Type B pancreatic cell (in vitro differentiated cells): ENCODE results near the gene COLQ. TPM values are rescaled to one million over a fixed set of nuclear protein-coding genes. Genes with fewer than 3 reads are reported as not detected.

Experiments used
- DNase-seq: peaks from one replicate; pipeline ENCODE4 v3.0.0; 2021; ENCODE audit warnings: mixed read lengths; ENCODE audit not compliant: unreplicated experiment; ENCODE audit errors: extremely low spot score
- H3K27ac Mint-ChIP-seq: 2 replicates; pipeline ENCODE4 v1.8.0; 2021; ENCODE audit warnings: mild to moderate bottlenecking, mixed read lengths
- H3K27me3 Mint-ChIP-seq: 2 replicates; pipeline ENCODE4 v1.8.0; 2021; ENCODE audit warnings: mixed read lengths
- H3K36me3 Mint-ChIP-seq: 2 replicates; pipeline ENCODE4 v1.8.0; 2021; ENCODE audit warnings: mixed read lengths
- H3K4me1 Mint-ChIP-seq: one replicate; pipeline ENCODE4 v1.8.0; 2021; ENCODE audit warnings: mixed read lengths; ENCODE audit not compliant: unreplicated experiment
- H3K4me3 Mint-ChIP-seq: 2 replicates; pipeline ENCODE4 v1.8.0; 2021; ENCODE audit warnings: mild to moderate bottlenecking, mixed read lengths
- H3K9me3 Mint-ChIP-seq: 2 replicates; pipeline ENCODE4 v1.8.0; 2021; ENCODE audit warnings: mixed read lengths
- CTCF ChIP-seq: fragments of 200-600 bp; sonication (generic); conservative IDR thresholded peaks from 2 replicates; pipeline ENCODE4 v1.5.0; 2021; ENCODE audit warnings: antibody characterized with exemption, mild to moderate bottlenecking
- total RNA-seq: library from RNA; stranded (reverse); gene quantifications from 2 replicates; pipeline ENCODE4 v1.2.1, GENCODE V29; 2021; ENCODE audit warnings: low replicate concordance

COLQ gene
- total RNA-seq, 1 donor from 2014 or later, result 4.1 TPM

GRCh38 chr3:15502616-15503015 is 18.9 kb downstream of the COLQ start:
- peaks cover 6% of the 10 kb centered on the region for H3K4me1 Mint-ChIP-seq
- no peaks in the 10 kb centered on the region for H3K36me3 Mint-ChIP-seq
- TF ChIP-seq CTCF, result no peak

DNA sequence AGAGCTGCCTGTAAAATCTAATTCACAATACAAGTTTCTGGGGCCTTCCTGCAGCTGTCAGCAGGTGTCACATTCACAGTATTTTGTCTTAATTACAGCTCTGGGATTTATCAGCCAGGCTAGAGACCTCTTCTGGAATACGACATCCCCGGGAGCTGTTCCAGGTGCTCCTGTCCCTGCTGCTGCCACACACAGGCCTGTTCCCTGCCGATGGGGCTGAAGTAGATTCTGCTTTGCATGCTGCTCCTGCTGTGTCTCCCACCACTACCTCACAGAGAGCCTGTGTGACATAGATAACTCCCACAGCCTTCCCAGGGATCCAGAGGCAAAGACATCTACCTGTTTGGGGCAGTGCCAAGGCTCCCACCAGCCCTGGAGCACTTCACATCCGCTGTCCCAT is 20.4 kb downstream of the COLQ start:
- no peak for DNase-seq
- Mint-ChIP-seq H3K9me3 (no peaks in the 10 kb centered on the region), H3K36me3 (no peaks in the 10 kb centered on the region), H3K4me3 (no peak overlapping the region), H3K4me1 (peaks cover 16% of the 10 kb centered on the region), H3K27ac (no peak overlapping the region), H3K27me3 (no peaks in the 10 kb centered on the region)
- TF ChIP-seq CTCF, result no peak

More at GRCh38 chr3:15502616-15503015, 18.9 kb downstream of the COLQ start:
- H3K9me3 Mint-ChIP-seq, result no peaks in the 10 kb centered on the region
- no peaks in the 10 kb centered on the region for H3K27me3 Mint-ChIP-seq
- no peak for DNase-seq
- H3K27ac Mint-ChIP-seq, result no peak overlapping the region
- no peak overlapping the region for H3K4me3 Mint-ChIP-seq

DNA sequence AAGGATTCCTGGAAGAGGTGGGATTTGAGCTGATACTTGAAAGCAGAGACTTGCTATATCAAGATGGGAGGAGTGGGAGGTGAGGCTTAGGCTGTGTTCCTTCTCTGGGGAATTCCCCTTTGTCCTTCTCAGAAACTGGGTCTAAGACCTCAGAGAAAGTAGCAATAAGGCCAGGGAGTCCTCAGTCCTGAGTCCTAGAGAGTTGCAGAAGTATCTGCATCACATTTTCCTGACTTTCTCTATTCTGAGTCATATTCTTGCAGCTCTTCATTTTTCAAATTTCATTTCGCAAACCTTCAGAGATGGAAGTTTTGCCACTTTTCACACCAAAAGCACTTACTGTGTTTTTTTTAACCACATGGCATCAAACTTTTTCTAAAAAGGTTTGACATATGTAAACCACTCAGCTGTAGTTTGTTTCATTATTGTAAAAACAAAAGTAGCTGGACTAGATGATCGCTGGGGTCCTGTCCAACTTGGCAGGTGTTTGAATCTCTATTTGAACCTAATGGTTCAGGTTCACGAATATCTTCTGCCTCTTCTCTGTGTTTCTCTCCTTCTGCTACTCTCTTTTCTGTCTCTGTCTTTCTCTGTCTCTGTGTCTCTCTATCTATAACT is 21.3 kb downstream of the COLQ start:
- no peaks in the 10 kb centered on the region for H3K36me3 Mint-ChIP-seq
- no peak overlapping the region for H3K4me3 Mint-ChIP-seq
- H3K4me1 Mint-ChIP-seq, result peaks cover 25% of the 10 kb centered on the region
- H3K27ac Mint-ChIP-seq, result no peak overlapping the region
- DNase-seq, result no peak
- H3K9me3 Mint-ChIP-seq, result no peaks in the 10 kb centered on the region
- H3K27me3 Mint-ChIP-seq, result no peaks in the 10 kb centered on the region
- TF ChIP-seq CTCF, result no peak

- no peak for TF ChIP-seq CTCF
- no peaks in the 10 kb centered on the region for H3K27me3 Mint-ChIP-seq
- H3K4me1 Mint-ChIP-seq, result peaks cover 29% of the 10 kb centered on the region
- H3K27ac Mint-ChIP-seq, result no peak overlapping the region
- no peaks in the 10 kb centered on the region for H3K36me3 Mint-ChIP-seq
- H3K4me3 Mint-ChIP-seq, result no peak overlapping the region
- DNase-seq, result no peak
- H3K9me3 Mint-ChIP-seq, result no peaks in the 10 kb centered on the region
Observed at GRCh38 chr3:15499536-15499935, 22.0 kb downstream of the COLQ start.

GRCh38 chr3:15498431-15499214 is 22.9 kb downstream of the COLQ start:
- no peak overlapping the region for H3K4me3 Mint-ChIP-seq
- TF ChIP-seq CTCF, result no peak
- H3K36me3 Mint-ChIP-seq, result no peaks in the 10 kb centered on the region
- no peak overlapping the region for H3K27ac Mint-ChIP-seq
- H3K9me3 Mint-ChIP-seq, result no peaks in the 10 kb centered on the region
- no peak for DNase-seq
- no peaks in the 10 kb centered on the region for H3K27me3 Mint-ChIP-seq
- H3K4me1 Mint-ChIP-seq, result peaks cover 29% of the 10 kb centered on the region
